HG03432 (cell line): ENCODE data around the gene FAM169A.
"Not testable (repeated sequence)": the region's sequence is repeated elsewhere in the genome, so short reads cannot be mapped to it uniquely, and the experiment has no call there.

Experiments used
- ATAC-seq: cut with Tn5 transposase; IDR thresholded peaks from one replicate; pipeline ENCODE4 v1.9.1; 2021; ENCODE audit warnings: mild to moderate bottlenecking, moderate library complexity; ENCODE audit not compliant: unreplicated experiment

The FAM169A gene

GRCh38 chr5:74801941-74802340, 64.2 kb downstream of the FAM169A start:
- ATAC-seq, result no peak

- no peak for ATAC-seq
These were observed 65.0 kb downstream of the FAM169A start for GRCh38 chr5:74801197-74801596.

GRCh38 chr5:74798977-74799911, 66.9 kb downstream of the FAM169A start:
- ATAC-seq, result no peak

- ATAC-seq, result not testable (repeated sequence)
These were observed 74.5 kb downstream of the FAM169A start for GRCh38 chr5:74791669-74792068.

- no peak for ATAC-seq
These were observed 78.8 kb downstream of the FAM169A start for GRCh38 chr5:74787424-74787823.

- no peak for ATAC-seq
These were observed 79.3 kb downstream of the FAM169A start for GRCh38 chr5:74786851-74787250.

GRCh38 chr5:74778609-74779008, 87.6 kb downstream of the FAM169A start:
- ATAC-seq, result no peak

- no peak for ATAC-seq
These were observed 93.8 kb downstream of the FAM169A start for GRCh38 chr5:74772359-74772758.

- peak; percentile 22 for ATAC-seq
These were observed 98.6 kb downstream of the FAM169A start for GRCh38 chr5:74767579-74767913.

GRCh38 chr5:74766849-74767578, 99.2 kb downstream of the FAM169A start, which contains the start of the genes GFM2 and NSA2:
Gene GFM2, minus strand, starts transcription at chr5:74767117. Its CDS starts 3,375 bp downstream, at chr5:74763742.
Gene NSA2, plus strand, starts transcription at chr5:74767249. Its CDS starts 112 bp downstream, at chr5:74767361.
- peak; percentile 92 for ATAC-seq

GRCh38 chr5:74766418-74766848, 99.8 kb downstream of the FAM169A start:
- peak; percentile 35 for ATAC-seq

GRCh38 chr5:74765929-74766328, 100.3 kb downstream of the FAM169A start:
- no peak for ATAC-seq

GRCh38 chr5:74765201-74765600, 101.0 kb downstream of the FAM169A start:
- ATAC-seq, result no peak

- ATAC-seq, result no peak
These were observed 102.7 kb downstream of the FAM169A start for GRCh38 chr5:74763504-74763903.

- no peak for ATAC-seq
These were observed 103.6 kb downstream of the FAM169A start for GRCh38 chr5:74762599-74762998.

GRCh38 chr5:74761241-74761640, 104.9 kb downstream of the FAM169A start:
- ATAC-seq, result no peak

GRCh38 chr5:74748742-74749141, 117.4 kb downstream of the FAM169A start:
- ATAC-seq, result not testable (repeated sequence)

GRCh38 chr5:74738406-74738805, 127.8 kb downstream of the FAM169A start:
- ATAC-seq, result no peak

- ATAC-seq, result no peak
These were observed 129.4 kb downstream of the FAM169A start for GRCh38 chr5:74736759-74737158.
